Testis (tissue), 3 donors: ENCODE results near the gene RHOXF2B. TPM values are rescaled to one million over a fixed set of nuclear protein-coding genes. Genes with fewer than 3 reads are reported as not detected.
"Not testable (repeated sequence)": the region's sequence is repeated elsewhere in the genome, so short reads cannot be mapped to it uniquely, and the experiment has no call there.

Experiments used
- DNase-seq: peaks from one replicate; pipeline ENCODE4 v3.0.0-alpha.2; 2019
- H3K27ac ChIP-seq, 2 donors: fragments of 200-600 bp; sonication (generic); one replicate each; pipeline ENCODE4 v1.5.1; 2019
- H3K27me3 ChIP-seq: fragments of 200-600 bp; sonication (generic); one replicate; pipeline ENCODE4 v1.5.1; 2019
- H3K36me3 ChIP-seq: fragments of 200-600 bp; sonication (generic); one replicate; pipeline ENCODE4 v1.5.1; 2017; ENCODE audit warnings: low read depth; ENCODE audit errors: missing control alignments
- H3K4me1 ChIP-seq: fragments of 200-600 bp; sonication (generic); one replicate; pipeline ENCODE4 v1.5.1; 2019
- H3K4me3 ChIP-seq, 2 donors: fragments of 200-600 bp; sonication (generic); one replicate each; pipeline ENCODE4 v1.5.1; 2017 to 2019
- H3K9me3 ChIP-seq: fragments of 200-600 bp; sonication (generic); one replicate; pipeline ENCODE4 v1.5.1; 2017
- POLR2A ChIP-seq: fragments of 450-650 bp; IDR thresholded peaks from one replicate; pipeline ENCODE4 v1.6.1; 2017; ENCODE audit warnings: antibody characterized with exemption, mild to moderate bottlenecking, moderate library complexity
- WGBS, 2 donors: methylation state at CpG; one replicate each; pipeline ENCODE4 v1.1.5; 2018; 5-methylcytosine and 5-hydroxymethylcytosine counted together
- intact Hi-C: fragments of 100-400 bp; cut with DNase I; formaldehyde crosslinking; loops from one replicate; pipeline ENCODE4 v1.15.1; 2023; ENCODE audit warnings: low total_unique reads
- polyA plus RNA-seq: library from polyadenylated mRNA; stranded (reverse); fragments of 350-450 nt; fragmentation: Illumina TruSeq; extraction: RNeasy Lipid Tissue Mini Kit (QIAGEN cat#74804); gene quantifications from one replicate; pipeline ENCODE4 v1.2.3, GENCODE V29; 2014; ENCODE audit warnings: low read depth, low replicate concordance; ENCODE audit not compliant: insufficient read depth
- total RNA-seq, 2 donors: library from RNA; depleted of rRNA; stranded (reverse); fragments of >200 nt; gene quantifications; one replicate each; pipeline ENCODE4 v1.2.3, GENCODE V29; 2016
- TF ChIP-seq, protein P1 (sequence below), 3 experiments: fragments of 450-650 bp in 2 of 3; fragments of 200-600 bp in 1 of 3; sonication (generic) in 1 of 3; IDR thresholded peaks; one replicate each; pipeline ENCODE4 v1.5.1; 2016 to 2019; ENCODE audit warnings: antibody characterized with exemption in 3 of 3, mild to moderate bottlenecking in 2 of 3, moderate library complexity in 1 of 3

The RHOXF2B gene
- total and polyA plus RNA-seq, 3 donors from 2014 or later = 0.79 to 6.1 (median 4.7) TPM

- Histone ChIP-seq H3K4me1 (no peaks in the 10 kb centered on the region), H3K27ac (no peak overlapping the region), H3K36me3 (no peaks in the 10 kb centered on the region), H3K9me3 (no peaks in the 10 kb centered on the region), H3K27me3 (no peaks in the 10 kb centered on the region), H3K4me3 (no peak overlapping the region)
- intact Hi-C loops = no loop called here
- WGBS, 2 donors = 68 to 85% methylated on average over 1 of the region's 1 CpG
- no peak for DNase-seq
- no peak for TF ChIP-seq POLR2A
- TF ChIP-seq, protein P1, sequence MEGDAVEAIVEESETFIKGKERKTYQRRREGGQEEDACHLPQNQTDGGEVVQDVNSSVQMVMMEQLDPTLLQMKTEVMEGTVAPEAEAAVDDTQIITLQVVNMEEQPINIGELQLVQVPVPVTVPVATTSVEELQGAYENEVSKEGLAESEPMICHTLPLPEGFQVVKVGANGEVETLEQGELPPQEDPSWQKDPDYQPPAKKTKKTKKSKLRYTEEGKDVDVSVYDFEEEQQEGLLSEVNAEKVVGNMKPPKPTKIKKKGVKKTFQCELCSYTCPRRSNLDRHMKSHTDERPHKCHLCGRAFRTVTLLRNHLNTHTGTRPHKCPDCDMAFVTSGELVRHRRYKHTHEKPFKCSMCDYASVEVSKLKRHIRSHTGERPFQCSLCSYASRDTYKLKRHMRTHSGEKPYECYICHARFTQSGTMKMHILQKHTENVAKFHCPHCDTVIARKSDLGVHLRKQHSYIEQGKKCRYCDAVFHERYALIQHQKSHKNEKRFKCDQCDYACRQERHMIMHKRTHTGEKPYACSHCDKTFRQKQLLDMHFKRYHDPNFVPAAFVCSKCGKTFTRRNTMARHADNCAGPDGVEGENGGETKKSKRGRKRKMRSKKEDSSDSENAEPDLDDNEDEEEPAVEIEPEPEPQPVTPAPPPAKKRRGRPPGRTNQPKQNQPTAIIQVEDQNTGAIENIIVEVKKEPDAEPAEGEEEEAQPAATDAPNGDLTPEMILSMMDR (IDR thresholded peaks at IDR 0.05) = no peak
These were observed 31.9 kb upstream of the RHOXF2B start for GRCh38 chrX:120109378-120109777.

GRCh38 chrX:120104707-120105106 is 27.2 kb upstream of the RHOXF2B start:
- H3K27me3 ChIP-seq, H3K36me3 ChIP-seq, H3K4me1 ChIP-seq, H3K4me3 ChIP-seq, intact Hi-C loops, DNase-seq, H3K27ac ChIP-seq, H3K9me3 ChIP-seq: not testable (repeated sequence)
- 93 to 94% methylated on average over 2 of the region's 2 CpGs for WGBS, 2 donors

- H3K9me3 ChIP-seq, H3K27ac ChIP-seq, H3K4me1 ChIP-seq, intact Hi-C loops, H3K4me3 ChIP-seq, H3K36me3 ChIP-seq, H3K27me3 ChIP-seq, DNase-seq: not testable (repeated sequence)
- 90 to 100% methylated on average over 1 to 2 of the region's 2 CpGs for WGBS, 2 donors
These were observed 23.6 kb upstream of the RHOXF2B start for GRCh38 chrX:120101057-120101456.

GRCh38 chrX:120090208-120090607 is 12.7 kb upstream of the RHOXF2B start:
- H3K9me3 ChIP-seq = no peaks in the 10 kb centered on the region
- no peak for TF ChIP-seq POLR2A
- TF ChIP-seq, protein P1 (IDR thresholded peaks at IDR 0.05) = no peak
- intact Hi-C loops = no loop called here
- H3K4me1 ChIP-seq = no peaks in the 10 kb centered on the region
- 92 to 100% methylated on average over 2 of the region's 2 CpGs for WGBS, 2 donors
- H3K27ac ChIP-seq = no peak overlapping the region
- no peaks in the 10 kb centered on the region for H3K36me3 ChIP-seq
- no peak for DNase-seq
- H3K27me3 ChIP-seq = no peaks in the 10 kb centered on the region
- no peak overlapping the region for H3K4me3 ChIP-seq

GRCh38 chrX:120087289-120088017 is 10.0 kb upstream of the RHOXF2B start:
- Histone ChIP-seq H3K4me3 (no peak overlapping the region), H3K27me3 (no peaks in the 10 kb centered on the region), H3K4me1 (no peaks in the 10 kb centered on the region), H3K9me3 (no peaks in the 10 kb centered on the region), H3K36me3 (no peaks in the 10 kb centered on the region), H3K27ac (no peak overlapping the region)
- 31 to 48% methylated on average over 10 of the region's 10 CpGs for WGBS, 2 donors
- no peak for DNase-seq
- intact Hi-C loops = no loop called here
- TF ChIP-seq, protein P1 (IDR thresholded peaks at IDR 0.05) = no peak
- TF ChIP-seq POLR2A = no peak

- H3K9me3 ChIP-seq, H3K4me1 ChIP-seq, DNase-seq, intact Hi-C loops, H3K4me3 ChIP-seq, H3K27ac ChIP-seq, H3K36me3 ChIP-seq, H3K27me3 ChIP-seq: not testable (repeated sequence)
- WGBS, 2 donors = no CpG with 5 or more reads among the region's 12 CpGs
These were observed 8.2 kb upstream of the RHOXF2B start for GRCh38 chrX:120085553-120086185.

DNA sequence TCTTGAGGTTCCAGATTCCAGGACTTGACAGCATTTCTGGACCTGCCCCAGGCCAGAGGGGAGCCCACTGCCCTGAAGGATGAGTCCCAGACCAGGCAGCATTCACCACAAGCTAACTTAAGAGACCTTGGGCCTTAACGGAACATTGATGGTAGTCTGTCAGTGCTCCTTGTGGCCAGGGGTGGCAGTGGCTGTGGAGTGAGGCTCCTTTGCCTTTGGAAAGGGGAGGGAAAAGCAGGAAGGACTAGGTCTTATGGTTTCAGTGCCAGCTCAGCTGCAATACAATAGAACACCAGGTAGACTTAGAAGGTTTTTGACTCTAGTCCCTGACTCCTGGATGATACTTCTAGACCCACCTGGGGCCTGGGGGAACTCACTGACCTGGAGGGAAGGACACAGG is 11.3 kb downstream of the RHOXF2B start:
- H3K27ac ChIP-seq, intact Hi-C loops, DNase-seq, H3K4me3 ChIP-seq, H3K9me3 ChIP-seq, H3K27me3 ChIP-seq, H3K36me3 ChIP-seq, H3K4me1 ChIP-seq: not testable (repeated sequence)
- WGBS, 2 donors = 86% methylated on average over 1 of the region's 1 CpG; no CpG with 5 or more reads in 1 of the 2 donors

GRCh38 chrX:120042712-120043111 is 34.8 kb downstream of the RHOXF2B start:
- H3K27me3 ChIP-seq, intact Hi-C loops, H3K4me3 ChIP-seq, H3K9me3 ChIP-seq, H3K4me1 ChIP-seq, H3K27ac ChIP-seq, H3K36me3 ChIP-seq, DNase-seq: not testable (repeated sequence)
- WGBS, 2 donors = no CpG with 5 or more reads among the region's 6 CpGs

DNA sequence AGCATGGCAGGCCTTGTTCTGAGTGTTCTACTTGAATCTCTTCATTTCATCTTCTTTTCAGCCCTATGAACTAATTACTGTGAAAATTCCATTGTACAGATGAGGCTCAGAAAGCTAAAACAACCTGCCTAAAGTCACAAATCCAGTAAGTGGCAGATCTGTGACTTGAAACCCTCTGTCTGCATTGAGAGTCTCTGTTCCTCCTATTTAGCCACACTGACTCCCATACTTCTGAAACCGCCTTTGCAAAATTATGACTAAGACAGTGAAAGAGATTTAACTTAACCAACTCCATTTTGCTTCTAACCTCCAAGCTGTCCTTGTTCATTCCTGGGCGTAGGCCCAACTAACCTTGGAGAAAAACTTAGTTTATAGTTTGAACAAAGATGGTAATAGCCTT is 35.2 kb downstream of the RHOXF2B start:
- H3K9me3 ChIP-seq, intact Hi-C loops, H3K27ac ChIP-seq, DNase-seq, H3K36me3 ChIP-seq, H3K4me1 ChIP-seq, H3K4me3 ChIP-seq, H3K27me3 ChIP-seq: not testable (repeated sequence)
- no CpG with 5 or more reads among the region's 2 CpGs for WGBS, 2 donors
